Epithelial cell of proximal tubule (primary cell): ENCODE data around the gene CARD14. TPM values are rescaled to one million over a fixed set of nuclear protein-coding genes. Genes with fewer than 3 reads are reported as not detected.

Experiments
- DNase-seq: peaks from one replicate; pipeline ENCODE4 v3.0.0-alpha.2; 2011; ENCODE audit warnings: low read depth
- H3K4me3 ChIP-seq: 2 replicates; pipeline ENCODE4 v1.5.1; 2011; ENCODE audit warnings: low read depth, mild to moderate bottlenecking, low read length
- CTCF ChIP-seq: conservative IDR thresholded peaks from 2 replicates; pipeline ENCODE4 v1.5.1; 2012; ENCODE audit warnings: low read depth, mild to moderate bottlenecking, low read length
- total RNA-seq: library from RNA; depleted of rRNA; stranded (reverse); fragments of >200 nt; gene quantifications from 2 replicates; pipeline ENCODE4 v1.2.3, GENCODE V29; 2015

CARD14 gene
- total RNA-seq, 1 donor from 2014 or later = 0.06 TPM

GRCh38 chr17:80183581-80184422 is 14.0 kb downstream of the CARD14 start:
- no peak for DNase-seq
- TF ChIP-seq CTCF = no peak
- H3K4me3 ChIP-seq = no peak overlapping the region

GRCh38 chr17:80184423-80184714 is 14.5 kb downstream of the CARD14 start:
- TF ChIP-seq CTCF = no peak
- no peak for DNase-seq

GRCh38 chr17:80185968-80186367 is 16.1 kb downstream of the CARD14 start:
- DNase-seq = no peak
- no peak overlapping the region for H3K4me3 ChIP-seq
- no peak for TF ChIP-seq CTCF

More at GRCh38 chr17:80184423-80184714, 14.5 kb downstream of the CARD14 start:
- H3K4me3 ChIP-seq = no peak overlapping the region

- peak overlapping the region; percentile 11 for H3K4me3 ChIP-seq
Observed at GRCh38 chr17:80187090-80187489, 17.3 kb downstream of the CARD14 start.

GRCh38 chr17:80187515-80187941 is 17.7 kb downstream of the CARD14 start:
- peak overlapping the region; percentile 11 for H3K4me3 ChIP-seq
- no peak for DNase-seq
- no peak for TF ChIP-seq CTCF

More at GRCh38 chr17:80187090-80187489, 17.3 kb downstream of the CARD14 start:
- TF ChIP-seq CTCF = no peak
- no peak for DNase-seq

- no peak for TF ChIP-seq CTCF
- DNase-seq = no peak
- no peak overlapping the region for H3K4me3 ChIP-seq
Observed at GRCh38 chr17:80189611-80190010, 19.8 kb downstream of the CARD14 start.

- TF ChIP-seq CTCF = no peak
- no peak for DNase-seq
- H3K4me3 ChIP-seq = no peak overlapping the region
Observed at GRCh38 chr17:80190716-80191115, 20.9 kb downstream of the CARD14 start.
